GM10847 (cell line): ENCODE measurements around the gene PRKN.

Experiments
- POLR2A ChIP-seq: IDR thresholded peaks from 2 replicates; pipeline ENCODE4 v1.6.1; 2011; ENCODE audit not compliant: insufficient read length; ENCODE audit errors: extremely low read depth

The PRKN gene

DNA sequence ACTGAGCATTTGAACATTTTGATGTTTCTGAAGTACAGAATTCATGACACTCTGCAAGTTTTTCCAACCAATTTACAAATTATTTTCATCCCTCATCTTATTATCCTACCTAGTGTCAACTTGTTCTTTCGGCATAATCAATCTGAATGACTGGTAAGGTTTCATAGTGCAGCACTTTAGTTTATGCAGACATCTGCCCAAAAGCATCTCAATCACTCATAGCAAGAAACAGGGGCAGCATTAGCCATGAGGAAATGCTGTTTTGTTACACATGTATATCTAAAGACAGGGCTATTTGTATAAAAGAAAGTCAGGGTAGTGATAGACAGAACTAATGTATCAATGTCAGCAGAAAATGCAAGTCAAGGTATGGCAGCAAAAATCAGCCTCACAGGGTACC, 1075.6 kb downstream of the PRKN start:
- no peak for TF ChIP-seq POLR2A

DNA sequence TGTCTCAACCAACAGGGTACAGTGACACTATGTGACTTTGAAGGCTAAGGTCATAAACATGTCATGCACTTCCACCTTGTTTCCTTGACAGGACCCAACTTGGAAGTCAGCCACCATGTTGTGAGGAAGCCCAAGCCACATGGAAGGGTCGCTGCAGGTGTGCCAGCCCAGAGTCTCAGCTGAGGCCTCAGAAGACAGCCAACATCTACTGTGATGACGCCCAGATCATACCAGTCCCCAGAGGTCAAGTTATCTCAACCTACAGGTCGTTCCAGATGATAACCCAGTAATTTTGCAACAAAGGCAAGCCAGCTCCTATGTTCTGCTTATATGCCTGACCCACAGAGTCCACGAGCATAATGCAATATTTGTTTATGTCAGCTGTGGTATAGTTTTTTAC, 1077.7 kb downstream of the PRKN start:
- no peak for TF ChIP-seq POLR2A

- TF ChIP-seq POLR2A: no peak
Observed at GRCh38 chr6:161649068-161649467, 1078.5 kb downstream of the PRKN start.

DNA sequence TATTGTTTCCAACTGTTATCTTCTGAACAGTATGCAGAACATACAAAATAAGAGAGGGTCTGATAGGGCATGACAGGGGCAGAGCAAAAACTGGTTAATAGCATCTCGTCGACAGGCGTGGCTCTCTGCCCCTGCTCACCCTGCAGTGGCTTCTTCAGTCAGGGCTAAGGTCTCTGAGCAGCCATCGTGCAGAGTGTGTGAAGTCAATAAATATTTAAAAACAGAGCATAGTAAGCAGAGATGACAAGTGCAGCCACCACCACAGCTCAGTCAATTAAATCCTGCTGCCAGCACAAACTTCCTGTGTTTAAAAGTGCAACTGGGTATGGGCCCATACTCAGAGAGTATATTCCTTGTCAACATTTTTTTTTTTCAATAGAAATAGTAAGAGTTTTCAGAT, 1080.3 kb downstream of the PRKN start:
- TF ChIP-seq POLR2A: no peak

- TF ChIP-seq POLR2A: no peak
Observed at GRCh38 chr6:161644521-161644920, 1083.0 kb downstream of the PRKN start.

- no peak for TF ChIP-seq POLR2A
Observed at GRCh38 chr6:161641175-161641574, 1086.4 kb downstream of the PRKN start.

DNA sequence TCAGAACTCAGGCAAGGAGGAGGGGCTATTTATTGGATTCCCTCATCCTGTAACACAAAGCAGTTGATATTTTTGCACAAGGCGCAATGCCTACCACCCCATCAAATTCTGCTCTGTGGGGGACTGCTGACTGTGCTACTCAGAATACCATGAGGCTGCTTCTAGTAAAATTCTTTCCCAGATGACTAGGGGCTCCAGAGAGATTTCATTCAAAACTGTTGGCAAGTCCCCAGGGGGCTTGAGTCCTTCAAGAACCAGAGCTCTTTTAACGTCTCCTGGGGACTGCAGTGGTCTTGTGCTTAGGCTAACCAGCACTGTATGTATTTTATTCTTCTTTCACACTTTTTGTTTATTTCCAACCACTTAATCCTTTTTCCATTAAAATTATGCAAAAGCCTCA, 1087.8 kb downstream of the PRKN start:
- no peak for TF ChIP-seq POLR2A

DNA sequence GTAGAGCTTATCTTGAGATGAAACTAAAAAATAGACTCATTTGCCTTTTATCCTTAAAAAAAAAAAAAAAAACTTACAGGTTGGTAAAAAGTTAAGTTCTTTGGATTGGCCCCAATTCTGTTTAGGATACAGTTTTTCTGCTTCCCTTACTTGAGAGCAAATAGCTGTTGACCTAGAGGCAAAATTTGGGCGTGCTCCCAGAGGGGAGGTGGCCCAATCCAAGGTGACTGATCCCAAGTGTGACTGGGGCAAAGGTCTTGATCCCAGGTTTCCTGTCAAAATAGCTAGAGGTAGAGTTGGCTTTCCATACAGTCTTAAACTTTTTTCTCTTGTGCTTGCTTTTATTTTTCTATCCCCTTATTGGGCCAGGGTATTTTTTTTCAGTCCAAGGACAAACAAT, 1089.9 kb downstream of the PRKN start:
- no peak for TF ChIP-seq POLR2A

GRCh38 chr6:161636882-161637430, 1090.6 kb downstream of the PRKN start:
- no peak for TF ChIP-seq POLR2A

DNA sequence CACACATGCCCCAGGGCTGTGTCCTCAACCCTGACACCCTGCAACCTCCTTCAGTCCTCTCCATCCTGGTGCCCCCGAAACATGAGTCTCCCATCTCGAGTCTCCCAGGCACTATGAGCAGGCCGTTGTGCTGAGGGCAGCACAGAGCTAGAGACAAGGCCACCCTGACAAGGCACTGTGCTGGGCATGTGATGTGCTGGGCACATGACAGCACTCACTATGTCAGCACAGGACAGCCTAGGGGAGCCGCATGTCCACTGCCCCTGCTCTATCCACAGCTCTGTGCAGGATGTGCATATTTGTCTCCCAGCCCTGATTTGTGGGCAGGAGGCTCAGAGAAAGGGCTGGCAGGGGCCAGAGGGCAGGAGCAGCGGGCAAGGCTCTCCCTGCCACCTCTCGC, 1091.6 kb downstream of the PRKN start:
- no peak for TF ChIP-seq POLR2A

DNA sequence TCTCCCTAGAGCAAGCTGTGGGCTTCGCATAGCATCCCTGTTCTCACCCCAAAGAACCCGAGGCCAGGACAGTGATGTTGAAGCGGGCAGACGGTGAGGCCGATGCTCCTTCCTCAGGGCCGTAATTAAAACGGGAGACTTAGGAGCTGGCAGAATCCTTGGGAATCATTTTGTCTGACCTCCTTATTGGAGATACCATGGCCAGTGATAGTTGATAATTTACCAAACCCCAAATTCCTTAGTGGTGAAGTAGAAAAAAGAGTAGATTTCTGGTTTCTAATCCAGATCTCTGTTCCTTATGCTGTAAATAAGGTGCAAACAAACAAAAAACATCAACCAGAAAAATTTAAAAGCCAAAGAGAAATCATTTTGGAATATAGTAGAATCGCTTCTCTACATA, 1092.7 kb downstream of the PRKN start:
- TF ChIP-seq POLR2A: no peak

DNA sequence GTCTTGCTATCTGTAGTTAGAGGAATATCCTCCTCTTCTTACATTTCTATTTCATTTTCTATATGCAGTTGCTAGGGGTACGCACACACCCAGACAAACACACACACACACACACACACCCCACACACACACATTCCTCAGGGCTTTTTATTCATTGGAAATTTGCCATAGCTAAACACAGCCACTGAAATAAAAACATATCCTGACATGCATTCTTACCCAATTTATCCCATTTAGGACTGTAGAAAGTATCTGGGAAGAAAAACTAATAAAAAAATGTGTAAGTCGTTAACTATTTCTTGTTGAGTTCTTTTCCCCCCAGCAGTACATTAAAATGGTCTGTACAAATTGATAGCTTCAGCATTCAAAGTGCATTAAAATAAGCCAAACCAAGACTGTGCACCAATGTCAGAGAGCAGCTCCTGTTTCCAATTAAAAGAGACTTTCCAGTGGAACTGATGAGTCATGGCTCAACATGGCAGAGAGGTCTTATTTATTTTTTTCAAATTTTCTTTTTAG, 1095.8 kb downstream of the PRKN start:
- no peak for TF ChIP-seq POLR2A

- no peak for TF ChIP-seq POLR2A
Observed at GRCh38 chr6:161630674-161631073, 1096.9 kb downstream of the PRKN start.

DNA sequence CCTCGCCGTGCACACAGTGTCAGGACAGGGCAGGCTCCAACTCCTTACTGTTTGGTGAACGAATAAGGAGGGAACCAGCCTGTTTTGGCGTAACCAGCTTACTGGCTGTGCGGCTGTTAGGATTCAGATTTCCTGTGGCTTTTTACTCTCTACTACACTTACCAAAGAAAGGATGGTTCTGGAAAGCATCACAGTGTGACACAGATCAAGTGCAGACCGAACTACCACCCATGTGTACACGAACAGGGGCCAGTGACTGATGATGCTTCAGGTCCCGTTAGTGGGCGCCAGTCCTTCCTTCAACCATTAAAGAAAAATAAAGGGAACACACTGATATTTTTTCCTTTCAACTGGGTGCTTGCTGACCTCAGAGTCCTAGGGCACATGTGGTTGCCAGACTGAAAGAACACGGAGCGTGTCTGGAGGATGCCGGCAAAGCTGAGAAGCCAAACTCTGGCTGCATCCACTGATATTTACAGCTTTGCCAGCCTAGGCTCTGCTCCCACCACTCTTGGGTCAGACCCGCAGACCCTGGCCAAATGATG, 1101.4 kb downstream of the PRKN start:
- no peak for TF ChIP-seq POLR2A

DNA sequence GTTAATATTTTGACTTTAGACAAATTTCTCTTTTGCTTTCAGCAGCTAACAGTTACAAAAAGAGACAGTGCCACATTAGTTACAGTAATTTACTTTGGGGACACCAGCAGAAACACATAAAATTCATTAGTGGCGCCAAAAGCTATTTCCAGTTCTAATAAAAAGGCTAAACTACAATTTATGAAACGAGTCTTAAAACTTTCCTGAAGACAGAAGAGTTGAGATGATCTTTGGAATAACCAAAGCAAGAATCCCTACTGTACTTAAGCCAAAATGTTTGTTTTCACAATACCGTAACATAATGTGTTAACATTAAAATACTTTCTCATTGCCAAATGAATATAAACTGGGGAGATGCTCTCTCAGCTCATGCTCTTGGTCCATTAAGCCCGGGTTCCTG, 1103.5 kb downstream of the PRKN start:
- TF ChIP-seq POLR2A: no peak

GRCh38 chr6:161622779-161623178, 1104.8 kb downstream of the PRKN start:
- TF ChIP-seq POLR2A: no peak

GRCh38 chr6:161618831-161619454, 1108.6 kb downstream of the PRKN start:
- TF ChIP-seq POLR2A: no peak

DNA sequence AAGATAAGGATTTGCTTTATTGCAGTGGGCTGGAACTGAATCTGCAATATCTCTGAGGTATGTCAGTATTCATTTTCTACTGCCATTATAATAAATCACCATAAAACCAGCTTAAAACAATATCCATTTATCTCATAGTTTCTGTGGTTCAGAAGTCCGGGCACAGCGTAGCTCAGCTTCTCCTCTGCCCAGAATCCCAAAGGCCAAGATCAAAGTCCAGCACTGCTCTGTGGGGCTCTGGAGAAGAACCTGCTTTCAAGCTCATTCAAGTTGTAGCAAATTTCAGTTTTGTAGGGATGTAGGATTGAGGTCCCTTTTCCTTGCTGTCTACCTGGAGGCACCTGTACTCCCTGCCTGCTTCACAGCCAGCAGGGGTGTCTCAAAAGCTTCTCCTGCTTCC, 1113.9 kb downstream of the PRKN start:
- no peak for TF ChIP-seq POLR2A

DNA sequence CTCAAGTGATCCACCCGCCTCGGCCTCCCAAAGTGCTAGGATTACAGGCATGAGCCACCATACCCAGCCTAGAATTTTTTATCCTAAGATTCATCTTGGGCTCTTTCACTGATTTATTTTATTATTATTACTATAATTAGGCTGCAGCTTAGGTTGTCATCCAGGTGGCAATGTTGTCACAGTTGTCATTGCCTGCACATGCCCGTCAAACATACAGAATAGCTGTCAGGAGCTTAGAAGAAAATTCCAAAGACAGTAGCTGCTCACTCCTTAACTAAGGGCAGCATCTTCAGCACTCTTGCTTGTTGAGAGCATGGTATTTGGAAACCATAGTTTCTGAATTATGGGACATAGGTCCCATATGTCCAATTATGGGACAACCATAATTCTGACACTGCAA, 1118.8 kb downstream of the PRKN start:
- TF ChIP-seq POLR2A: no peak
